SH-SY5Y (cell line): Measurements from ENCODE around the gene PCSK4.

Experiments
- GATA2 ChIP-seq: IDR thresholded peaks from 2 replicates; pipeline ENCODE4 v1.6.1; 2011; ENCODE audit warnings: mild to moderate bottlenecking, low read depth, low read length
- GATA3 ChIP-seq: IDR thresholded peaks from 2 replicates; pipeline ENCODE4 v1.6.1; 2011; ENCODE audit warnings: low read depth, mild to moderate bottlenecking, low read length, moderate library complexity

The PCSK4 gene

DNA sequence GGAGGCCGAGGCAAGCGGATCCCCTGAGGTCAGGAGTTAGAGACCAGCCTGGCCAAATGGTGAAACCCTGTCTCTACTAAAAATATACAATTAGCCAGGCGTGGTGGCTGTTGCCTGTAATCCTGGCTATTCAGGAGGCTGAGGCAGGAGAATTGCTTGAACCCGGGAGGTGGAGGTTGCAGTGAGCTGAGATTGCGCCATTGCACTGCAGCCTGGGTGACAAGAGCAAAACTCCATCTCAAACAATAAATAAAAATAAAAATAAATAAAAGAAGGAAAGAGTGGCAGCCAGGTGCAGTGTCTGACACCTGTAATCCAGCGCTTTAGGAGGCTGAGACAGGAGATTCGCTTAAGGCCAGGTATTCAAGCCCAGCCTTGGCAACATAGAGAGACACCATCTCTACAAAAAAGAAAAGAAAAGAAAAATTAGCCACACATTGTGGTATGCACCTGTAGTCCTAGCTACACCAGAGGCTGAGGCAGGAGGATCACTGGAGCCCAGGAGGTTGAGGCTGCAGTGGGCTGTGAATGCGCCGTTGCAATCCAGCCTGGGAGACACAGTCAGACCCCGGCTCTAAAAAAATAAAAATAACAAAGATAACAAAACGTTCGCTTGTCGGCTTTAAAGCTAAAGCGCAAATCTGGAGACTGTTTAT, 12.4 kb upstream of the PCSK4 start:
- TF ChIP-seq GATA3, result no peak
- no peak for TF ChIP-seq GATA2

DNA sequence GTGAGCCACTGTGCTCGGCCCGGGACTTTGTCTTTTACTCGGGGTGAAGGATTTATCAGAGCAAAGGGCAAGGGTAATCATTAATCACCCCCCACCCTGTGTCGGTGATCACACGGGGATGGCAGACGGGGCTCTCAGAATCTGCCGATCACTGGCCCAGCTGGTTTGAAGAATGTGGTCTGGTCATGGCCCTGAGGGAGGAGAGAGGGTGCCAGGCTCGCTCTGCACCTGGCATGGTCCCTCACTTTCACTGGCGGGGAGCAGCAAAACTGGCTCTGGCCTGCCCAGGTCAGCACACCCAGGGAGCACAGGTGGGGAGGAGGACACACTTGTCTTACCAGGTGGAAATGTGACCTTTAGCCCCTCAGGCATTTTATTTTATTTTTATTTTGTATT, 11.0 kb upstream of the PCSK4 start:
- no peak for TF ChIP-seq GATA3
- TF ChIP-seq GATA2, result no peak

DNA sequence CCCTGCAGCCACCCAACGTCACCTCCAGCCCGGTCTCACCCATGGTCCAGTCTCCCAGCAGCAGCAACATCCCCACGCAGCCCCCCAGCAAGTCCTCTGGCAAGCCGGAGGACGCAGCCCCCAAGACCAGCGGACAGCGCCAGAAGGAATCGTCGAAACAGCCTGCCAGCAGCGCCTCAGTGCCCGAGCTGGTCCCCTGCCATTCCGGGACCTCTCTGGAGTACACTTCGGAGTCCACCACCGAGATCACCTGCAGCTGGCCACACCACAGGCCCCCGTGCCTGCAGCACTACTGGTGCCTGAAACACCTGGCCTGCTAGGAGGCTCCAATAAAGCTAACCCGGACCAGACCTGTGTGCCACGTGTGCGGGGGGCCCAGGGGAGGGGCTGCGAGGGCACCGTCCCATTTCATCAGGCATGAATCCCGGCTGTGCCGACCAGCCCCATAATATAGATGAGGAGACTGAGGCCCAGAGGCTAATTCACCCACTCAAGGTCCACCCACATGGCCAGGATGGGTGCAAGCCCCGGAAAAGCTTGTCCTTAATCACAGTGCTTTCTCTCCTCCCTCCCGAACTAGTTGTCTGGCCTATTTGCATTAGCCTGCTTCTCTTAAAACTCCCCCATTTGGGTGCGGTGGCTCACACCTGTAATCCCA, 7.6 kb upstream of the PCSK4 start:
- TF ChIP-seq GATA2, result no peak
- TF ChIP-seq GATA3, result no peak

DNA sequence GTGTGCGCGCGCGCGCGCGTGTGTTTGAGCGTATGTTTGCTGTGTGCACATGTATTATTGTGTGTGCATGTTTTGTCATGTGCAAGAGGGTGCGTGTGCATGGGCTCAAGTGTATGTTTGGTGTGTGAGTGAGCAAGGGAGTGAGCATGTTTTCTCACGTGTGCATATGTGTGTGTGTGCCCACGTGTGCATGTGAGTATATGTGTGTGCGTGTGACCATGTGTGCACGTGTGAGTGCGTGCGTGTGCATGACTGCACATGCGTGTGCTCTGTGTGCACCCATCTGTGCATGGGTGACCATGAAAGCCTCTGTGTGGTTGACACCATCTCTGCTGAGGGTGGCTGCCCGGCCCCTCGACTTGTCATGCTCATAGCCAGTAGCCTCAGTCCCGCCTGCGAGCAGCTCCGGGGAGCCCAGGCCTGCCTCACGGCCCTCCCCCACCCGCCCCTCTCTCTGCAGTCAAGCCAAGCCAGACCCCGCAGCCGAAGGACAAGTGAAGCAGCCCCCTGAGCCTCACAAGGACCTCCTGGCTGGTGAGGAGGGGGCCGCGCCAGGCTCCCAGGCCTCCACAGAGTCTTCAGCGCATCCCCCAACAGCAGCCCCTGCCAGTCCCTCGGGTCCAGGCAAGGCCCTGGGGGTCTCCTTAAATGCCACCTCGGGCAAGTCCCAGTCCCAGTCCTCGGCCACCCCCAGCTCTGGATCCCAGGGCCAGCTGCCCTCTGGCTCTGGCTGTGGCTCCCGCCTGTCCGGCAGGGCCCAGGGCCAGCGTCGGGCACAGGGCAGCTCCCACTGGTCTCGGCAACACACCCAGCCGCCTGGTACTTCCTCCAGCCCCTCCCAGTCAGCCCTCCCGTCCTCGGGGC, 6.8 kb upstream of the PCSK4 start:
- TF ChIP-seq GATA2 (no peak), GATA3 (no peak)

GRCh38 chr19:1495799-1496713, 5.9 kb upstream of the PCSK4 start:
- TF ChIP-seq GATA2 (no peak), GATA3 (no peak)

DNA sequence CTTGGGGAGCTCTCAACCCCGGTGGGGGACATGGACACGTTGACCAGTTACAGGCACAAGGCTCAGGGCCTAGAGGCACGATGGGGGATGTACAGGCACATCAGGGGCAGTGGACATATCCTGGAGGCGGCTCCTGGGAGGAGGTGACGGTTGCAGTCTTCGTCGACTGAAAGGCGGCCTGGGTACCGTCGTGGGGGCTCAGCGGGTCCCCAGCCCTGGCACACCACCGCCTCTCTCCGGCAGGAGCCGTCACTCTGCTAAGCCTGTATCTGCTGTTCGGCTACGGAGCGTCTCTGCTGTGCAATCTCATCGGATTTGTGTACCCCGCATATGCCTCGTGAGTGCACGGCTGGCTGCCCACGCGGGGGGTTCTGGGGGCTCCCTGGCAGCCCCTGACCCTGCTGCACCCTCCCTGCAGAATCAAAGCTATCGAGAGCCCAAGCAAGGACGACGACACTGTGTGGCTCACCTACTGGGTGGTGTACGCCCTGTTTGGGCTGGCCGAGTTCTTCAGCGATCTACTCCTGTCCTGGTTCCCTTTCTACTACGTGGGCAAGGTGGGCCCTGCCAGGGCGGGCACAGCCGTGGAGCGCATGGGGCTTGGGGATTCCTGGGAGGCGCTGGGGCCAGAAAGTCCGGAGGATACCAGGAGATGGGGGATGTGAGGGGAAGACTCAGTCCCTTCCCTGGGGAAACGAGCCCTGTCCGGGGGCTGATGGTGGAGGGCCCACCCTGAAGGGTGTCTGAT, 5.1 kb upstream of the PCSK4 start:
- TF ChIP-seq GATA3 (no peak), GATA2 (no peak)

GRCh38 chr19:1494115-1494815, 4.1 kb upstream of the PCSK4 start:
- TF ChIP-seq GATA2, result no peak
- TF ChIP-seq GATA3, result no peak

GRCh38 chr19:1492474-1493006, 2.4 kb upstream of the PCSK4 start:
- TF ChIP-seq GATA2 (no peak), GATA3 (no peak)

DNA sequence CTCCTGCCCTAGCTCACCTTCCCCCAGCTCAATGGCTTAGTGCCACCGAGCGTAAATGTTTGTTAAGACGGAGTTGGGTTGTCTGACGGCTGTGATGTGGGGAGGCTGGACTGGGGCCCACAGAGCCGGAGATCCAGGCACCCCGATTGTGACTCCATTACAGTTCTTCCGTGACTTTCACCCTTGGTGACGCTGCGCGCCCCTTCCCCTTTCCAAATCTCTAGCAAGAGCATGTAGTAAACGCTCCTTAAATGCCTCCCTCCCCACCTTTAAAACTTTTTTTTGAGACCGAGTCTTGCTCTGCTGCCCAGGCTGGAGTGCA, 1.7 kb upstream of the PCSK4 start:
- TF ChIP-seq GATA2 (no peak), GATA3 (no peak)

DNA sequence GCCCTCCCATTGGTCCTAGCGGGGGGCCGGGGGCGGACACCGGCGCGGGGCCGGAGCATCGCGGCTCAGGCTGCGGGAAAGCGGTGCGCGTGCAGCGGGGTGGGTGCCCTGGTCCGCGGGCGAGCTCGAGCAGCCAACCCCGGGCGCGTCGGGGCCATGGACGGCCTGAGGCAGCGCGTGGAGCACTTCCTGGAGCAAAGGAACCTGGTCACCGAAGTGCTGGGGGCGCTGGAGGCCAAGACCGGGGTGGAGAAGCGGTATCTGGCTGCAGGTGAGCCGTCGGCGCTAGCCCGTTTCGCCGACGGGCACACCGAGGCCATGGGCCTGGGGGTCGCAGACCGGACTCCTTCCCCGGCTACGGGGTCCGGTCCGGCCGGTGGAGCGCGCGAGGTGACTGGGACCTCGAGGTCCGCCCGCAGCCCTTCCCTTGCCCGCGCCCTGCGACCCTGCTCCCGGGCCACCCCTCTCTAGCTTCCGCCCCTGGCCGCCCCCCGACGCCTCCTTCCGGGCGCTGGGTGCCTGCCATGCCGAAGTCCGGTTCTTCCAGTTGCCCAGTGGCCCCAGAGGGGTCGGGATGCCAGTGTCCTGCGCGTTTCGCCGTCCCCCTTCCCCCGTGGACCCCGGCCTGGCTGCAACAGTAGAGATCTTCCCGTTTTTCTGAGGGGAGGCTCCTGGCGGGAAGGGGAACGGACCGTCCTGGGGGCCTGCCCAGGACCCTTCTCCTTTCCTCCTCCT, 1.1 kb upstream of the PCSK4 start, which contains the start of gene REEP6:
Gene REEP6 (plus strand): TSS at position 68 of the 735 bp plus-strand sequence. CDS start 89 bp downstream, at position 157.
- no peak for TF ChIP-seq GATA3
- no peak for TF ChIP-seq GATA2

GRCh38 chr19:1489463-1490310, 463 bp downstream of the PCSK4 start:
- TF ChIP-seq GATA2 (no peak), GATA3 (no peak)

- no peak for TF ChIP-seq GATA3
- TF ChIP-seq GATA2, result no peak
Measured at GRCh38 chr19:1488282-1488601, 1.9 kb downstream of the PCSK4 start.
